Heart right ventricle (tissue), 16 donors: ENCODE measurements around the gene GLI1. TPM values are rescaled to one million over a fixed set of nuclear protein-coding genes. Genes with fewer than 3 reads are reported as not detected.
A peak's percentile ranks its signal among the peaks of the same experiment; 100 is the strongest.
"Not testable (repeated sequence)": the region's sequence is repeated elsewhere in the genome, so short reads cannot be mapped to it uniquely, and the experiment has no call there.

Experiments
- ATAC-seq, 8 donors: fragments of 200-7000 bp; cut with Tn5 transposase; one replicate each; pipeline ENCODE4 v1.9.1; 2020; ENCODE audit warnings: mild to moderate bottlenecking in 8 of 8, moderate library complexity in 8 of 8, moderate number of reproducible peaks in 1 of 8
- DNase-seq, 2 donors: peaks; one replicate each; pipeline ENCODE4 v3.0.0-alpha.2; 2020
- H3K27ac ChIP-seq, 10 donors: fragments of 200-600 bp; sonication (generic) in 2 of 10; one replicate each; pipeline versions ENCODE4 v1.5.0 to v1.8.0; 2020 to 2022; ENCODE audit warnings: mild to moderate bottlenecking in 3 of 10
- H3K27me3 ChIP-seq, 7 donors: fragments of 200-600 bp; one replicate each; pipeline ENCODE4 v1.8.0; 2021 to 2022; ENCODE audit warnings: mild to moderate bottlenecking in 2 of 7
- H3K36me3 ChIP-seq, 9 donors: fragments of 200-600 bp; sonication (generic) in 1 of 9; one replicate each; pipeline versions ENCODE4 v1.5.0 to v1.8.0; 2020 to 2022; ENCODE audit warnings: mild to moderate bottlenecking in 2 of 9
- H3K4me1 ChIP-seq, 9 donors: fragments of 200-600 bp; sonication (generic) in 1 of 9; one replicate each; pipeline versions ENCODE4 v1.5.0 to v1.8.0; 2020 to 2022; ENCODE audit warnings: mild to moderate bottlenecking in 4 of 9
- H3K4me3 ChIP-seq, 10 donors: fragments of 200-600 bp; sonication (generic) in 2 of 10; one replicate each; pipeline versions ENCODE4 v1.5.0 to v1.8.0; 2020 to 2022; ENCODE audit warnings: mild to moderate bottlenecking in 7 of 10, moderate library complexity in 2 of 10
- H3K9me3 ChIP-seq, 11 donors: fragments of 200-600 bp in 10 of 11; sonication (generic) in 2 of 11; one replicate each; pipeline versions ENCODE4 v1.5.0 to v1.8.0; 2013 to 2022; ENCODE audit warnings: mild to moderate bottlenecking in 2 of 11, control low read depth in 1 of 11, moderate library complexity in 1 of 11
- WGBS, 2 donors: extraction: QIAGEN DNeasy Blood & Tissue Kit; methylation state at CpG; one replicate each; pipeline ENCODE4 v1.1.7; 2013; ENCODE audit warnings: inconsistent platforms in 1 of 2; 5-methylcytosine and 5-hydroxymethylcytosine counted together
- intact Hi-C, 10 donors: fragments of 100-400 bp; cut with DNase I; formaldehyde crosslinking; loops; one replicate each; pipeline versions ENCODE4 v1.11.1 to v1.14.2; 2022
- polyA plus RNA-seq, 2 donors: library from polyadenylated mRNA; stranded (reverse); fragments of 200-250 nt; gene quantifications; one replicate each; pipeline ENCODE4 v1.2.3, GENCODE V29; 2013
- total RNA-seq, 10 donors: library from RNA; stranded (reverse); fragmentation: NEBNext Ultra II Directional in 3 of 10; extraction: Animal tissue kit (Norgen Biotek cat#: 25700) in 3 of 10; gene quantifications; one replicate each; pipeline versions ENCODE4 v1.2.1 to v1.2.4, GENCODE V29; 2021 to 2023
- TF ChIP-seq, protein P1 (sequence below), 9 donors: fragments of 200-600 bp; sonication (generic) in 2 of 9; IDR thresholded peaks; one replicate each; pipeline versions ENCODE4 v1.5.0 to v1.8.0; 2021 to 2022; ENCODE audit warnings: antibody characterized with exemption in 9 of 9, mild to moderate bottlenecking in 5 of 9, moderate library complexity in 1 of 9
- donor health status: Arrhythmogenic right ventricular cardiomyopathy.
- donor health status: ischemic (EF 13 %, LVEDD 7.1; RV severe dilation, severe dysfunction).
- donor health status: healthy with polysubstance abuse.
- donor health status: DM: no; HTN: yes; CAD: no.
- donor health status: DM: no; HTN: no; CAD: no.
- donor health status: ischemic (EF 25% LVEDD 6.9; RV normal size, moderate dysfunction).
- donor health status: ischemic (EF 25% LVEDD 5.7; RV mildly dilated, moderate dysfunction).
- donor health status: healthy.
- donor health status: DM: yes; HTN: yes; CAD: no.
- donor health status: Ischemic cardiomyopathy.
- donor health status: ischemic (EF 35%, LVEDD 5.7; RV mildly dilated, moderate dysfunction).
- donor health status: nonischemic (EF 11% LVEDD 7.7; RV severe dilation, severe dysfunction).
- donor health status: DM: yes; HTN: yes; CAD: no.
- donor health status: PGD.
- donor health status: ischemic (EF 29% LVEDD 5.4; RV normal size, mild dysfunction).
- donor health status: nonischemic (EF 23%, LVEDD 6.1; RV moderate dilation, normal function).

GLI1 gene
- total and polyA plus RNA-seq, 12 donors = 0.12 to 1.2 (median 0.59) TPM

DNA sequence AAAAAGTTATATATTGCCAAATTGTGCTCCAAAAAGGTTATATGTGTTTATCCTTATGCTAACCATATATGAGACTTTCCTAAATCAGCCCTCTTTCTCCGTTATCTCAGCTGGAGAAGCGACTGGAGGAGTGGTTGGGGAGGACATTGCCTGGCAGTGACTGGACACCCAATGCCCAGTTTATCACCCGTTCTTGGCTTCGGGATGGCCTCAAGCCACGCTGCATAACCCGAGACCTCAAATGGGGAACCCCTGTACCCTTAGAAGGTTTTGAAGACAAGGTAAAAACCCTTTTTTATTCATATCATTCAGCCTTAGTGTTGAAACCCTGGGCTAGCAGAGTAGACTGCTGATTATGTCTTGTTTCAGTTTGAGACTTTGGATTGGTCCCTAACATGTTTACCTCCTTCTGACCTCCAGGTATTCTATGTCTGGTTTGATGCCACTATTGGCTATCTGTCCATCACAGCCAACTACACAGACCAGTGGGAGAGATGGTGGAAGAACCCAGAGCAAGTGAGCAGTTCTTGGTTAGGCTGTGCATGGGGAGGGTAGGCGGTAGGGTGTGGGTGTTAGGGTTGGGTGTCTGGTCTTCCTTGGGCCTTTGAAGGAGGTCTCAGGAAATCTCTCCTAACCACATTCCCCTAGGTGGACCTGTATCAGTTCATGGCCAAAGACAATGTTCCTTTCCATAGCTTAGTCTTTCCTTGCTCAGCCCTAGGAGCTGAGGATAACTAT, 52.2 kb downstream of the GLI1 start:
- Histone ChIP-seq H3K4me3 (no peak overlapping the region), H3K36me3 (peaks cover 0 to 86% (median 49%) of the 10 kb centered on the region in 9 donors), H3K9me3 (no peaks in the 10 kb centered on the region), H3K4me1 (peaks cover 0 to 23% (median 4%) of the 10 kb centered on the region in 9 donors), H3K27me3 (no peaks in the 10 kb centered on the region), H3K27ac (peak overlapping the region in 1 of 10 donors; percentile 6)
- ATAC-seq (no peak), DNase-seq (no peak)
- TF ChIP-seq, protein P1, sequence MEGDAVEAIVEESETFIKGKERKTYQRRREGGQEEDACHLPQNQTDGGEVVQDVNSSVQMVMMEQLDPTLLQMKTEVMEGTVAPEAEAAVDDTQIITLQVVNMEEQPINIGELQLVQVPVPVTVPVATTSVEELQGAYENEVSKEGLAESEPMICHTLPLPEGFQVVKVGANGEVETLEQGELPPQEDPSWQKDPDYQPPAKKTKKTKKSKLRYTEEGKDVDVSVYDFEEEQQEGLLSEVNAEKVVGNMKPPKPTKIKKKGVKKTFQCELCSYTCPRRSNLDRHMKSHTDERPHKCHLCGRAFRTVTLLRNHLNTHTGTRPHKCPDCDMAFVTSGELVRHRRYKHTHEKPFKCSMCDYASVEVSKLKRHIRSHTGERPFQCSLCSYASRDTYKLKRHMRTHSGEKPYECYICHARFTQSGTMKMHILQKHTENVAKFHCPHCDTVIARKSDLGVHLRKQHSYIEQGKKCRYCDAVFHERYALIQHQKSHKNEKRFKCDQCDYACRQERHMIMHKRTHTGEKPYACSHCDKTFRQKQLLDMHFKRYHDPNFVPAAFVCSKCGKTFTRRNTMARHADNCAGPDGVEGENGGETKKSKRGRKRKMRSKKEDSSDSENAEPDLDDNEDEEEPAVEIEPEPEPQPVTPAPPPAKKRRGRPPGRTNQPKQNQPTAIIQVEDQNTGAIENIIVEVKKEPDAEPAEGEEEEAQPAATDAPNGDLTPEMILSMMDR (IDR thresholded peaks at IDR 0.05) = no peak
- intact Hi-C loops = no loop called here
- 96 to 97% methylated on average over 7 of the region's 7 CpGs for WGBS, 2 donors

DNA sequence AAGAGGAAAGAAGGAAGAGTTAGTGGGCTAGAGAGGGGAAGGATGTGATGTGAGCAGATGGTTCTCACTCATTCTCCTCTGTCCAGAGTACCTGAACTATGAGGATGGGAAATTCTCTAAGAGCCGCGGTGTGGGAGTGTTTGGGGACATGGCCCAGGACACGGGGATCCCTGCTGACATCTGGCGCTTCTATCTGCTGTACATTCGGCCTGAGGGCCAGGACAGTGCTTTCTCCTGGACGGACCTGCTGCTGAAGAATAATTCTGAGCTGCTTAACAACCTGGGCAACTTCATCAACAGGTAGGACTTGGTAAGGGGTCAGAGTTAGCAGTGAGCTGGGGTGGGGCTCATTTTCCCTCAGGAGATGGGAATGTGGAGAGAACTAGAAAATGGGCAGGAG, 53.1 kb downstream of the GLI1 start:
- peaks cover 0 to 95% (median 58%) of the 10 kb centered on the region in 9 donors for H3K36me3 ChIP-seq
- H3K4me3 ChIP-seq = no peak overlapping the region
- TF ChIP-seq, protein P1 (IDR thresholded peaks at IDR 0.05) = no peak
- H3K27ac ChIP-seq = no peak overlapping the region
- no peak for DNase-seq
- H3K27me3 ChIP-seq = no peaks in the 10 kb centered on the region
- peaks cover 0 to 33% (median 13%) of the 10 kb centered on the region in 9 donors for H3K4me1 ChIP-seq
- intact Hi-C loops = no loop called here
- WGBS, 2 donors = 83 to 85% methylated on average over 6 of the region's 6 CpGs
- ATAC-seq = no peak
- H3K9me3 ChIP-seq = no peaks in the 10 kb centered on the region

DNA sequence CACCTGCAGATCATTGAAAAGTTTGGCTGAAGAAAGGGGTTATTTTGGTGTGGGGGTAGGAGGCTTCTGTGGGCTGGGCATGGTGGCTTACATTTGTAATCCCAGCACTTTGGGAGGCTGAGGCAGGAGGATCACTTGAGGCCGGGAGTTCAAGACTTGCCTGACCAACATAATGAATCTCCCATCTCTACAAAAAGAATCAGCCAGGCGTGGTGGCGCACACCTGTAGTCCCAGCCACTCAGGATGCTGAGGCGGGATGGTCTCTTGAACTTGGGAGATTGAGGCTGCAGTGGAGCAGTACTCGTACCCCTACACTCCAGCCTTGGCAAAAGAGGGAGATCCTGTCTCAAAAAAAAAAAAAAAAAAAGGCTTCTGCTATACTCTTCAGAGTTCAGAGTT, 53.7 kb downstream of the GLI1 start:
- intact Hi-C loops = no loop called here
- Histone ChIP-seq H3K36me3 (peaks cover 0 to 97% (median 64%) of the 10 kb centered on the region in 9 donors), H3K27ac (no peak overlapping the region)

DNA sequence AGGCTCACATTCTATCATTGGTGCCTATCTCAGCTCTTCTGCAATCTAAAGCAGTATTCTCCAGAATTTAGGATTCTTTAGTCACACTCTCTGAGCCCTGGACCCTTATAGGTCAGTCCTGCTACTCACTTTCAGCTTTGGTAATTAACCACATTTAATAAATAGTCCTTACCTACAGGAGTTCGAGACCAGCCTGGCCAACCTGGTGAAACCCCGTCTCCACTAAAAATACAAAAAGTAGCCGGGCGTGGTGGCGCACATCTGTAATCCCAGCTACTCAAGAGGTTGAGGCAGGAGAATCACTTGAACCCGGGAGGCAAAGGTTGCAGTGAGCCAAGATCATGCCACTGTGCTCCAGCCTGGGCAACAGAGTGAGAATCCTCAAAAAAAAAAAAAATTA, 54.1 kb downstream of the GLI1 start:
- H3K27me3 ChIP-seq, DNase-seq, ATAC-seq, H3K9me3 ChIP-seq, H3K4me3 ChIP-seq, H3K27ac ChIP-seq: not testable (repeated sequence)
- WGBS, 2 donors = 94 to 95% methylated on average over 6 of the region's 6 CpGs
- H3K36me3 ChIP-seq = peaks cover 0 to 100% (median 64%) of the 10 kb centered on the region in 9 donors
- peaks cover 4 to 43% (median 24%) of the 10 kb centered on the region in 9 donors for H3K4me1 ChIP-seq
- intact Hi-C loops = loop anchor here in 1 of 10 donors (2.0 kb wide), 1 partner anchor 25 kb away; the partner anchor contains the start of gene MARS1

More for the DNA sequence above, 53.7 kb downstream of the GLI1 start:
- ATAC-seq (no peak), DNase-seq (no peak)
- TF ChIP-seq, protein P1 (IDR thresholded peaks at IDR 0.05) = no peak
- Histone ChIP-seq H3K4me1 (peaks cover 0 to 39% (median 19%) of the 10 kb centered on the region in 9 donors), H3K9me3 (no peaks in the 10 kb centered on the region), H3K4me3 (no peak overlapping the region), H3K27me3 (no peaks in the 10 kb centered on the region)
- 97 to 98% methylated on average over 5 of the region's 5 CpGs for WGBS, 2 donors

- 96 to 97% methylated on average over 9 of the region's 9 CpGs for WGBS, 2 donors
- H3K9me3 ChIP-seq, H3K27me3 ChIP-seq, H3K27ac ChIP-seq, ATAC-seq, DNase-seq, H3K4me3 ChIP-seq: not testable (repeated sequence)
- Histone ChIP-seq H3K4me1 (peaks cover 8 to 48% (median 29%) of the 10 kb centered on the region in 9 donors), H3K36me3 (peaks cover 0 to 94% (median 64%) of the 10 kb centered on the region in 9 donors)
- intact Hi-C loops = loop anchor here in 1 of 10 donors (2.0 kb wide), 1 partner anchor 25 kb away; the partner anchor contains the start of gene MARS1
Measured at GRCh38 chr12:57514246-57514645, 54.7 kb downstream of the GLI1 start.
